K562 treated with DMSO at 1 percent for 24 hours (cell line): ENCODE data around the gene DDX23. TPM values are rescaled to one million over a fixed set of nuclear protein-coding genes. Genes with fewer than 3 reads are reported as not detected.

Experiments
- total RNA-seq: library from RNA; unstranded; fragments of 300-600 nt; gene quantifications from 2 replicates; pipeline ENCODE4 v1.2.3, GENCODE V29; 2022; ENCODE audit warnings: low read depth; ENCODE audit not compliant: insufficient read depth

DDX23 gene
- total RNA-seq, result 80.9 and 83.0 TPM in 2 replicates

DNA sequence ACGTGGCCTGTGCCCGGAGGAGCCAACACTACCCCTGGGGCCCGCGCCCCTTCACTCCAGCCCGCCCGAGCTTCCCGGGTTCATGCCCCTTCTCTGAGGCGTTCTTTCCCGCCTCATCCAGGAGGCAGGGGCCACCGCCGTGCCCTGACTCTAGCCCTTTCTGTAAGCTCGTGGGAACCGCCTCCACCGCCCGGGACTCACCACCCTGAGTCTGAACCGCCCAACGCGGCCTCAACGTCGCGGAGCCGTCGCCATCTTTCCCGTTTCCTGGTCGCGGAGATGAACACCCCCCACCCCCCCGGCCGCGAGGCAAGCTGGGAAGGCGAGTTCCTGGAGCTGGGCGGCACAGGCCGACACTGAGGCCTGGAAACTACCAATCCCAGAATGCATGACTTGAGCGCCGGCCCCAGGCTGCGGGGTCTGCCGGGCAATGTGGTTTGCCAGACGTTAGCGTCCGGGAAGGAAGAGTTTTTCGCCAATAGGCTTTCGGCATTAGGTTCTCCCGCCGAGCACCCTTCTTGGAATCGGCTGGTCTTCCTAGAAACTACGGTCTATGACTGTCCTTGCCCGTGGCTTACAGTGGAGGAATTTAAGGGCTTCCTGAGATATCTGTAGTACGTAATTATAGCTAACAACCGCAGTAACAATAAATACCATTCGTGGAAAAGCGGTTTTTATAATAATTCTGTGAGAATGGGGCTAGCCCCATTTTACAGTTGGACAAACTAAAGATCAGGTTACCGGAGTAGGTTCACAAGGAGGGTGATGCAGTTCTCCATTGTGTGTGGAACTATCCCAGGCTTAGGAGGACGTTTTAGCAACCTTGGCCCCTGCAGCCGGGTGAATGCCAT is at the start of gene DDX23:
Gene DDX23, minus strand, starts transcription at position 281 of the 851 bp plus-strand sequence. CDS start 6,381 bp downstream, outside the sequence.

DNA sequence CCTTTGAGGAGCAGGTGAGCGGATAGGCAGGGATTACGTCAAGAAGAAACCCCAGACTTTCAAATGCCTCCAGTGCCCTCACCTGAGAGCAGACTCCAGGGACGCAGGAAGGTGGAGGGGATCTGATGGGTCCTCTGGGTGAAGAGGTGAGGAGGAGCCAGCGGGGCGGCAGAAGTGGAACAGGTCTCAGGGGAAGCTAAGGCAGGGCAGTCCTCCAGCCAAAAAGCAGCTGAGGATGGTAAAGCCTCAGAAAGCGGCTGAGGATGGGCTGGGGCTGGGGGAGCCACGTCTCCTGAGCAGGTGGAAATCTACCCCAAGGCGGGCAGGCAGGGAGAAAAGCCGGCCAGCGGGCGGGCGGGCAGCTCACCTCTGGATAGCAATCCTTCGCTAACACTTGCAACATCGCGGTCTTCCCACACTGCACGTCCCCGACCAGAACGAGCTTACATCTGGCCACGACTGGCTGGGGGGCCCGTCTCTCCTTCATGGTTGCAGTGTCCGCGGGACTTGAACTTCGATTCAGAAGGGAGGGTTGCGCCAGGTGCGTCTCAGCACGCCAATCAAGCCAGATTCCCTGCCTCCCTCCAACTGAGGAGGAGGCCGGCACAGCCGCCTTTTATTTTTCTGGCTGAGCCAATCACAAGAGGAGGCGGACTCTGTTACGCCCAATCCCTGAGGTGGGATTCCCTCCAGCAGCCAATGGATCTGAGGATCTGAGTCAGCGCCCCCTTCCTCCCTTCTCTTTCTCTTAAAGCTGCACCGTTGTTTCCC is 13.5 kb upstream of the DDX23 start, which contains the start of gene RND1:
Gene RND1, minus strand, starts transcription at position 590 of the 771 bp plus-strand sequence. Its CDS starts 103 bp downstream, at position 487.

DNA sequence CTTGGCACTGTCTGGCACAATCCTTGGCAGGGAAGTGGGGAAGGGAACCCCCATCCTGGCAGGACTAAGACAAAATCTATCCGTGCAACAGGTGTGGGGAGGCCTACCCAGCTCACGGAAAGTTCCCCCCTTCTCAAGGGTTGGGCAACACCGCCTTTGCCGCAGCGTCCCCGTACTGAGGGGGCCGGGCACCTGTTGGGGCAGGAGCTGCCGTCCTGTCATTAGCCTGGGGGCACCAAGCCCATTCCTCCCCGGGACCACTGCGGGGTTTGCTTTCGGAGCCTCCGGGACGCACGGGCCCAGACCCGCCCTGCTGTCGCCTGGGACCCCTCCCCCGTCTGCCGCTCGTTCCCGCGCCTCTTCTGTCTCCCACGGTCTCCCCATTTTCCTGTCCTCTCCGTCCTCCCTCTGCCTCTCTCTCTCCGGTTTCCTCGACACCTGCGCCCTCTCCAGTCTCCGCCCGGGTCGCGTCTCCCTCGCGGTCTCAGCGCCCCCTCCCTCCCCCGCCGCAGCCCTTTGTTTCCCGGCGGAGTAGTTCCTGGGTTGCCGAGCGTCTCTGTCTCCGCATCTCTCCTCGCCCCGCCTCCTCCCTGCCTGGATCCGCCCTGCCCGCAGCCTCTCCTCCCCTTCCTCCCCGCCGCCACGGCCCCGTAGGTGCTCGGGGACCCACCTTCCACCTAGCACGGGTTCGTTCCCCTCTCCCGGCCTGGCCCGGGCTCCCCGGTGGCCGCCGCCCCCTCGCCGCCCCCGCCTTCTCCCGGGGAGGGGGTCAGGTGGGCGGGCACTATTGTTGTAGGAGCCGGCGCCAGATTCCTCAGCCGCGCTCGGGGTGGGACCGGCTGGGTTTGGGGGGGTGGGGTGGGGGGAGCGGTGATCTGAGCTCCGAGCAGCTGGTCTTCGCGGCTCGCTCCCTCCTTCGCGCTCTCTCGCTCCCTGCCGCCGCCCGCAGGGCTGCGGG is 33.8 kb downstream of the DDX23 start, which contains the start of gene CACNB3:
Gene CACNB3, plus strand, starts transcription at position 624 of the 958 bp plus-strand sequence. CDS start 434 bp downstream, outside the sequence.

DNA sequence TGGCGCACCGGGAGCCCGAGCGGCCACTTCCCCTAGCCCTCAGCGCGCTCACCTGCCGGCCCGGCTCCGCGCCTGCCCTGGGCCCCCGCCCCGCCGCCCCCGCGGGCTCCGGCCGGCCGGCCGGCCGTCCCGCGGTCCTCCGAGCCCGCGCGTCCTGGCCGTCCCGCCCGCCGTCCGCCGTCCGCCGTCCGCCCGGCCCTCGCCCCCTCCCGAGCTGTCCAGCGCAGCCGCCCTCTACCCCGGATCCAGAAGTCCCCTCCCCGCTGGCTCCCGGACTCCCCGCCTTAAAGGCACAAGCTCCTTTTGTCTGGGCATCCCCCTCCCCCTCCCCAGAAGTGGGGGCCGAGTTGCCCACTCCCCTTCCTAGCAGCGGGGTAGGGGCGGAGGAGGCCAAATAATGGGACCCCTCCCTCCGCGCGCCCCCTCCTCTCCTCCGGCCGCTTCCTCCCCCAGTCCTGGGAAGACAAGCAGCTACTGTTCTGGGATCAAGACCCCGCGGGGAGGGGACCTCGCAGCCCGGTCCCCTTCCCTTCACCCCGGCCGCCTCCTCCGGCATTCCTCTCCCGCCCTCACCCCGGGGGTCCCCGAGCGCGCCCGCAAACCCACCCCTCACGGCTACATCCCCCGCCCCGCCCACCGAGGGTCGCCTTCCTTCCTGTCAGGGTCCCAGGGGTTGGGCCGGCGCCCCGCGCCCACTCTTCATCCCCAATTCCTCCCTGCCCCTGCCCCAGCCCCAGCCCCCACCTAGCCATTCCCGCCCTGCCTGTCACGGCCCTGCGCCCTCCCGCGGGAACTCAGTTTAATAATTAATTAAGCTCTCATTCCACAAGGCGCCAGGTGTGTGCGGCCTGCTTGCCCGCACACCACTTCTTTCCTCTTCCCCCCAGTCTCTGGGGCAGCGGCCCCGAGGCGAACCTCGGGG is 62.8 kb downstream of the DDX23 start, which contains the start of gene ADCY6:
Gene ADCY6, minus strand, starts transcription at position 236 of the 922 bp plus-strand sequence. CDS start 5,655 bp downstream, outside the sequence.

Other genes with a start within 250 kb of the DDX23 start
- gene KANSL2, start 169.9 kb downstream of the DDX23 start, total RNA-seq, result 25.2 and 31.1 TPM in 2 replicates
- gene CCNT1, start 135.5 kb downstream of the DDX23 start, total RNA-seq, result 9.2 and 10.8 TPM in 2 replicates
- 1.2 and 1.9 TPM in 2 replicates for gene ADCY6, start 63.1 kb downstream of the DDX23 start, total RNA-seq
- gene CACNB3, start 33.7 kb downstream of the DDX23 start, total RNA-seq, result 2.5 TPM in 2 replicates
- 2.8 TPM in 2 replicates for gene RND1, start 13.7 kb upstream of the DDX23 start, total RNA-seq
- gene FKBP11, start 73.3 kb upstream of the DDX23 start, total RNA-seq, result 3.8 and 4.3 TPM in 2 replicates
- gene ARF3, start 105.3 kb upstream of the DDX23 start, total RNA-seq, result 93.5 and 100 TPM in 2 replicates
- gene WNT10B, start 119.6 kb upstream of the DDX23 start, total RNA-seq, result 0.36 and 1.3 TPM in 2 replicates
- not detected in 2 replicates for gene WNT1, start 126.2 kb upstream of the DDX23 start, total RNA-seq
- gene DDN, start 147.2 kb upstream of the DDX23 start, total RNA-seq, result 0.63 and 0.68 TPM in 2 replicates
- 65.8 and 65.9 TPM in 2 replicates for gene PRKAG1, start 166.6 kb upstream of the DDX23 start, total RNA-seq
- gene KMT2D, start 208.6 kb upstream of the DDX23 start, total RNA-seq, result 37.3 and 38.9 TPM in 2 replicates
- 21.6 and 22.2 TPM in 2 replicates for gene RHEBL1, start 217.8 kb upstream of the DDX23 start, total RNA-seq
- gene DHH, start 242.6 kb upstream of the DDX23 start, total RNA-seq, result 1.3 and 2.4 TPM in 2 replicates